HepG2 (cell line): Measurements from ENCODE around the gene STRADB.

Experiments used
- EZH2 ChIP-seq: conservative IDR thresholded peaks from 2 replicates; pipeline ENCODE4 v1.6.1; 2012; ENCODE audit warnings: mild to moderate bottlenecking, low read depth, low read length, moderate library complexity
- FLYWCH1 ChIP-seq: sonication (generic); formaldehyde crosslinking; IDR thresholded peaks from 2 replicates; pipeline ENCODE4 v1.8.1; 2023; ENCODE audit warnings: mild to moderate bottlenecking, missing genetic modification reagents
- POLR2AphosphoS2 ChIP-seq: IDR thresholded peaks from 2 replicates; pipeline ENCODE4 v1.6.1; 2011; ENCODE audit warnings: low read depth, low read length, improper control_type of control experiment
- RBM39 ChIP-seq: fragments of 200-400 bp; formaldehyde crosslinking; IDR thresholded peaks from one replicate; pipeline ENCODE4 v1.6.1; 2018; ENCODE audit warnings: antibody characterized with exemption, mild to moderate bottlenecking, low read depth, low read length; ENCODE audit not compliant: poor library complexity, severe bottlenecking
- REST ChIP-seq, 2 experiments: IDR thresholded peaks; 2 replicates each; pipeline ENCODE4 v1.6.1; 2011 to 2012; ENCODE audit warnings: low read length in 2 of 2, borderline replicate concordance in 1 of 2, low read depth in 1 of 2, mild to moderate bottlenecking in 1 of 2, moderate library complexity in 1 of 2
- TRIM22 ChIP-seq: fragments of 450-650 bp; IDR thresholded peaks from 2 replicates; pipeline ENCODE4 v1.6.1; 2017
- ZBTB26 ChIP-seq: IDR thresholded peaks from 2 replicates; pipeline ENCODE4 v1.6.1; 2016; ENCODE audit warnings: missing compliant biosample characterization, missing genetic modification reagents, borderline replicate concordance
- ZFY ChIP-seq: sonication (generic); formaldehyde crosslinking; IDR thresholded peaks from 2 replicates; pipeline ENCODE4 v1.4.0; 2020; ENCODE audit warnings: missing genetic modification reagents
- ZNF687 ChIP-seq: sonication (generic); formaldehyde crosslinking; IDR thresholded peaks from 2 replicates; pipeline ENCODE4 v1.5.1; 2020; ENCODE audit warnings: mild to moderate bottlenecking, missing genetic modification reagents, moderate library complexity

GRCh38 chr2:201447086-201447485, 4.5 kb upstream of the STRADB start:
- TF ChIP-seq ZBTB26 (CRISPR knock-in tag) (no peak), EZH2 (no peak), ZFY (CRISPR knock-in tag) (no peak), POLR2AphosphoS2 (no peak), FLYWCH1 (CRISPR knock-in tag) (no peak), TRIM22 (no peak), RBM39 (no peak), ZNF687 (no peak), REST (IDR thresholded peaks at IDR 0.05; ENCODE audit: borderline replicate concordance in 1 of 2, low read depth in 1 of 2, low read length in 2 of 2) (no peak)
